ENCODE measurements around the gene RNF180. TPM values are rescaled to one million over a fixed set of nuclear protein-coding genes. Genes with fewer than 3 reads are reported as not detected.

RNF180 gene
- total and polyA plus RNA-seq, 7 experiments from 2014 or later, result not detected

DNA sequence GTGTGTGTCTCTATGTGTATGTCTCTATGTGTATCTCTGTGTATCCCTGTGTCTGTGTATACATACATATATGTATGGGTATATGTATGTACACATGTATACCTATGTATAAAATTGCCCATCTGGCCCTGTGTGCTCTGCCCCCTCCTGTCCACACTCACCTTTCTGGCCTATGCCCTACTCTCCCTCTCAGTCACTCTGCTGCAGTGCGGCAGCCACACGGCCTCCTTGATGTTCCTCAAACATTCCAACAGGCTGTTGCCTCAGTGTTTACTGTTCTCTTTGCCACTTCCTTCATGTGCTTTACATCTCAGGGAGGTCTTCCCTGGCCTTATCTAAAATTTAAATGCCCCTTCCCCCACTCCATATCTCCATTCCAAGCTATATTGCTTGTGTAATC lies 18.3 kb upstream of the RNF180 start:
- peaks cover 0 to 3% (median under 1%) of the 10 kb centered on the region in 11 donors for H3K9me3 Mint-ChIP-seq
- CTCF ChIA-PET, result no interaction called here
- DNase-seq (no peak), ATAC-seq (peak; percentile 12)
- H3K36me3 ChIP-seq (ENCODE audit: control insufficient read depth in 2 of 3, insufficient read depth in 3 of 3, low read length in 3 of 3), result no peaks in the 10 kb centered on the region
- no peaks in the 10 kb centered on the region for H3K4me1 ChIP-seq (ENCODE audit: control insufficient read depth in 2 of 2, insufficient read depth in 2 of 2, low read length in 2 of 2)
- H3K36me3 Mint-ChIP-seq, result peaks cover 0 to 1% (median 0%) of the 10 kb centered on the region in 5 donors
- no peak overlapping the region for H3K4me3 ChIP-seq (ENCODE audit: low read length)
- H3K4me1 Mint-ChIP-seq, result no peaks in the 10 kb centered on the region
- POLR2A ChIA-PET, result no interaction called here
- H3K27me3 Mint-ChIP-seq, result no peaks in the 10 kb centered on the region
- H3K27ac Mint-ChIP-seq, result no peak overlapping the region
- no peaks in the 10 kb centered on the region for H3K27me3 ChIP-seq (ENCODE audit: control insufficient read depth in 2 of 2, insufficient read depth in 2 of 2, low read length in 2 of 2)
- no peaks in the 10 kb centered on the region for H3K9me3 ChIP-seq (ENCODE audit: control insufficient read depth in 2 of 3, low read length in 3 of 3)
- H3K27ac ChIP-seq (ENCODE audit: low read depth, low read length), result no peak overlapping the region
- intact Hi-C loops (cut with micrococcal nuclease), result no loop called here
- H3K4me3 Mint-ChIP-seq, result no peak overlapping the region

GRCh38 chr5:64147849-64148441 lies 17.7 kb upstream of the RNF180 start:
- DNase-seq (no peak), ATAC-seq (no peak)
- H3K27ac Mint-ChIP-seq, result no peak overlapping the region
- H3K4me3 Mint-ChIP-seq, result no peak overlapping the region
- ChIA-PET CTCF (no interaction called here), POLR2A (no interaction called here)
- no peaks in the 10 kb centered on the region for H3K27me3 ChIP-seq (ENCODE audit: control insufficient read depth in 2 of 2, insufficient read depth in 2 of 2, low read length in 2 of 2)
- H3K4me1 ChIP-seq (ENCODE audit: control insufficient read depth in 2 of 2, insufficient read depth in 2 of 2, low read length in 2 of 2), result no peaks in the 10 kb centered on the region
- no peaks in the 10 kb centered on the region for H3K4me1 Mint-ChIP-seq
- intact Hi-C loops (cut with micrococcal nuclease), result no loop called here
- no peaks in the 10 kb centered on the region for H3K27me3 Mint-ChIP-seq
- no peaks in the 10 kb centered on the region for H3K36me3 ChIP-seq (ENCODE audit: control insufficient read depth in 2 of 3, insufficient read depth in 3 of 3, low read length in 3 of 3)
- H3K4me3 ChIP-seq (ENCODE audit: low read length), result no peak overlapping the region
- H3K27ac ChIP-seq (ENCODE audit: low read depth, low read length), result no peak overlapping the region
- peaks cover 0 to 3% (median 0%) of the 10 kb centered on the region in 5 donors for H3K36me3 Mint-ChIP-seq
- peaks cover 0 to 7% (median 2%) of the 10 kb centered on the region in 11 donors for H3K9me3 Mint-ChIP-seq
- no peaks in the 10 kb centered on the region for H3K9me3 ChIP-seq (ENCODE audit: control insufficient read depth in 2 of 3, low read length in 3 of 3)

DNA sequence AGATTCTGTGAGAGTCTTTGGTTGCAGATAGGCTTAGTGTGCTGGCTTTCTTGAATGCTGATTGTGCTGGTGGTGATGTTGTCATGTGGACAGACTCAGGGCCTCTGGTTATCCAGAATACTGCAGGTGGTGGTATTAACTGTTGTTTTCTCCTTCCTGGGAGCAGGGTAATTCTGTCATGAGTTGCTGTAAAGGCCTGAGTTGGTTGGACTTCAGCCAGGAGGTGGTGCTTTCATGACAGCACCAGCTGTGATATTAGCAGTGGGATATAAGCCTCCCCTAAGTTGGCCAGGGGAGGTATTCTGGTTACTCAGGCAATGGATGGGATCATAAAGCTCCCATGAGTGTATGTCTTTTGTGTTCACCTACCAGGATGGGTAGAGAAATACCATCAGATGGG lies 16.4 kb upstream of the RNF180 start:
- ChIA-PET CTCF (no interaction called here), POLR2A (no interaction called here)
- H3K27me3 ChIP-seq (ENCODE audit: control insufficient read depth in 2 of 2, insufficient read depth in 2 of 2, low read length in 2 of 2), result no peaks in the 10 kb centered on the region
- H3K36me3 ChIP-seq (ENCODE audit: control insufficient read depth in 2 of 3, insufficient read depth in 3 of 3, low read length in 3 of 3), result no peaks in the 10 kb centered on the region
- no peak for DNase-seq
- ATAC-seq, result no peak
- Mint-ChIP-seq H3K4me3 (no peak overlapping the region), H3K27ac (no peak overlapping the region), H3K27me3 (peaks cover 0 to 4% (median 0%) of the 10 kb centered on the region in 5 donors), H3K36me3 (peaks cover 0 to 3% (median 0%) of the 10 kb centered on the region in 5 donors), H3K4me1 (no peaks in the 10 kb centered on the region), H3K9me3 (peaks cover 0 to 13% (median 6%) of the 10 kb centered on the region in 11 donors)
- no peak overlapping the region for H3K27ac ChIP-seq (ENCODE audit: low read depth, low read length)
- no peaks in the 10 kb centered on the region for H3K4me1 ChIP-seq (ENCODE audit: control insufficient read depth in 2 of 2, insufficient read depth in 2 of 2, low read length in 2 of 2)
- no peaks in the 10 kb centered on the region for H3K9me3 ChIP-seq (ENCODE audit: control insufficient read depth in 2 of 3, low read length in 3 of 3)
- no peak overlapping the region for H3K4me3 ChIP-seq (ENCODE audit: low read length)
- intact Hi-C loops (cut with micrococcal nuclease), result no loop called here

DNA sequence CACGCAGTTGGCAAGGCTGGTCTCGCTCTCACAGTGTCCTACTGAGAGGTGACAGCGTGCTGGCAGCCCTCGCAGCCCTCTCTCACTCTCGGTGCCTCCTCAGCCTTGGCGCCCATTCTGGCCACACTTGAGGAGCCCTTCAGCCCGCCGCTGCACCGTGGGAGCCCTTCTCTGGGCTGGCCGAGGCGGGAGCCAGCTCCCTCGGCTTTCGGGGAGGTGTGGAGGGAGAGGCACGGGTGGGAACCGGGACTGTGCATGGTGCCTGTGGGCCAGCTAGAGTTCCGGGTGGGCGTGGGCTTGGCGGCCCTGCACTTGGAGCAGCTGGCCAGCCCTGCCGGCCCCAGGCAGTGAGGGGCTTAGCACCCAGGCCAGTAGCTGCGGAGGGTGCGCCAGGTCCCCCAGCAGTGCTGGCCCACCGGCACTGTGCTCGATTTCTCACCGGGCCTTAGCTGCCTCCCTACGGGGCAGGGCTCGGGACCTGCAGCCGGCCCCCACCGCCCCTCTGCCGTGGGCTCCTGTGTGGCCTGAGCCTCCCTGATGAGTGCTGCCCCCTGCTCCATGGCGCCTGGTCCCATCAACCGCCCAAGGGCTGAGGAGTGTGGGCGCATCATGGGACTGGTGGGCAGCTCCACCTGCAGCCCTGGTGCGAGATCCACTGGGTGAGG lies 15.7 kb upstream of the RNF180 start:
- ChIA-PET CTCF (no interaction called here), POLR2A (no interaction called here)
- no peaks in the 10 kb centered on the region for H3K27me3 ChIP-seq (ENCODE audit: control insufficient read depth in 2 of 2, insufficient read depth in 2 of 2, low read length in 2 of 2)
- no peak overlapping the region for H3K4me3 ChIP-seq (ENCODE audit: low read length)
- H3K9me3 ChIP-seq (ENCODE audit: control insufficient read depth in 2 of 3, low read length in 3 of 3), result no peaks in the 10 kb centered on the region
- intact Hi-C loops (cut with micrococcal nuclease), result no loop called here
- H3K4me3 Mint-ChIP-seq, result no peak overlapping the region
- ATAC-seq (no peak), DNase-seq (no peak)
- peaks cover 0 to 3% (median 0%) of the 10 kb centered on the region in 5 donors for H3K36me3 Mint-ChIP-seq
- H3K36me3 ChIP-seq (ENCODE audit: control insufficient read depth in 2 of 3, insufficient read depth in 3 of 3, low read length in 3 of 3), result no peaks in the 10 kb centered on the region
- no peak overlapping the region for H3K27ac ChIP-seq (ENCODE audit: low read depth, low read length)
- no peak overlapping the region for H3K27ac Mint-ChIP-seq
- peaks cover 0 to 9% (median 0%) of the 10 kb centered on the region in 5 donors for H3K27me3 Mint-ChIP-seq
- peaks cover 0 to 13% (median 7%) of the 10 kb centered on the region in 11 donors for H3K9me3 Mint-ChIP-seq
- no peaks in the 10 kb centered on the region for H3K4me1 Mint-ChIP-seq
- no peaks in the 10 kb centered on the region for H3K4me1 ChIP-seq (ENCODE audit: control insufficient read depth in 2 of 2, insufficient read depth in 2 of 2, low read length in 2 of 2)

GRCh38 chr5:64156261-64156660 lies 9.4 kb upstream of the RNF180 start:
- H3K27ac ChIP-seq (ENCODE audit: low read depth, low read length), result no peak overlapping the region
- Mint-ChIP-seq H3K27me3 (peaks cover 0 to 9% (median under 1%) of the 10 kb centered on the region in 5 donors), H3K27ac (no peak overlapping the region)

GRCh38 chr5:64158827-64159226 lies 6.8 kb upstream of the RNF180 start:
- peaks cover 0 to 5% (median 3%) of the 10 kb centered on the region in 11 donors for H3K9me3 Mint-ChIP-seq
- no peaks in the 10 kb centered on the region for H3K36me3 ChIP-seq (ENCODE audit: control insufficient read depth in 2 of 3, insufficient read depth in 3 of 3, low read length in 3 of 3)
- H3K27me3 ChIP-seq (ENCODE audit: control insufficient read depth in 2 of 2, insufficient read depth in 2 of 2, low read length in 2 of 2), result no peaks in the 10 kb centered on the region
- no peaks in the 10 kb centered on the region for H3K4me1 ChIP-seq (ENCODE audit: control insufficient read depth in 2 of 2, insufficient read depth in 2 of 2, low read length in 2 of 2)
- no peak overlapping the region for H3K27ac ChIP-seq (ENCODE audit: low read depth, low read length)
- CTCF ChIA-PET, result no interaction called here
- H3K4me3 ChIP-seq (ENCODE audit: low read length), result no peak overlapping the region
- no peaks in the 10 kb centered on the region for H3K36me3 Mint-ChIP-seq
- H3K4me3 Mint-ChIP-seq, result no peak overlapping the region
- DNase-seq, result no peak
- H3K27me3 Mint-ChIP-seq, result peaks cover 6 to 13% (median 10%) of the 10 kb centered on the region in 5 donors
- H3K9me3 ChIP-seq (ENCODE audit: control insufficient read depth in 2 of 3, low read length in 3 of 3), result no peaks in the 10 kb centered on the region
- POLR2A ChIA-PET, result no interaction called here
- ATAC-seq, result no peak
- intact Hi-C loops (cut with micrococcal nuclease), result no loop called here
- no peaks in the 10 kb centered on the region for H3K4me1 Mint-ChIP-seq
- H3K27ac Mint-ChIP-seq, result no peak overlapping the region

More at GRCh38 chr5:64156261-64156660, 9.4 kb upstream of the RNF180 start:
- Histone ChIP-seq H3K9me3 (ENCODE audit: control insufficient read depth in 2 of 3, low read length in 3 of 3) (no peaks in the 10 kb centered on the region), H3K4me1 (ENCODE audit: control insufficient read depth in 2 of 2, insufficient read depth in 2 of 2, low read length in 2 of 2) (no peaks in the 10 kb centered on the region), H3K4me3 (ENCODE audit: low read length) (no peak overlapping the region), H3K36me3 (ENCODE audit: control insufficient read depth in 2 of 3, insufficient read depth in 3 of 3, low read length in 3 of 3) (no peaks in the 10 kb centered on the region), H3K27me3 (ENCODE audit: control insufficient read depth in 2 of 2, insufficient read depth in 2 of 2, low read length in 2 of 2) (no peaks in the 10 kb centered on the region)
- ChIA-PET CTCF (no interaction called here), POLR2A (no interaction called here)
- no peak for ATAC-seq
- no peak for DNase-seq
- intact Hi-C loops (cut with micrococcal nuclease), result no loop called here
- H3K9me3 Mint-ChIP-seq, result peaks cover 0 to 13% (median 8%) of the 10 kb centered on the region in 11 donors
- H3K4me1 Mint-ChIP-seq, result no peaks in the 10 kb centered on the region
- peaks cover 0 to 3% (median 0%) of the 10 kb centered on the region in 5 donors for H3K36me3 Mint-ChIP-seq
- H3K4me3 Mint-ChIP-seq, result no peak overlapping the region

DNA sequence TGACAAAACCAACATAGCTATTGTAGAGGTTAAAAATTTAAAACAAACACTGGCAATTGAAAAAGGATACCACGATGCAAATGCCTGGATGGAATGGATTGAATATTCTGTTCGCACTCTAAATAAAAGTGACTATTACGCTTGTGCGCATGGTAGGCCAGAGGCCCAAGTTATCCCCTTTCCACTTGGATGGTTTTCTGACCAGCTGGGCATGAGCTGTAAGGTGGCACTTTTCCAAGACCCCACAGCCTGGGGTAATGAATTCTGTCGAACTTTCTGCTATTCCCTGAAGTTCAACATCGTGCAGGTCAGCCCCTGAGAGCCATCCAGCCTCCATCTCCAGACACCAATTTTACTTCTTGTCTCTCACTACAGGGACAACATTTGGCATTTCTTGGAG lies 5.4 kb upstream of the RNF180 start:
- H3K36me3 Mint-ChIP-seq, result peaks cover 0 to 3% (median 0%) of the 10 kb centered on the region in 5 donors
- Histone ChIP-seq H3K4me1 (ENCODE audit: control insufficient read depth in 2 of 2, insufficient read depth in 2 of 2, low read length in 2 of 2) (no peaks in the 10 kb centered on the region), H3K36me3 (ENCODE audit: control insufficient read depth in 2 of 3, insufficient read depth in 3 of 3, low read length in 3 of 3) (no peaks in the 10 kb centered on the region), H3K4me3 (ENCODE audit: low read length) (no peak overlapping the region), H3K27ac (ENCODE audit: low read depth, low read length) (no peak overlapping the region), H3K27me3 (ENCODE audit: control insufficient read depth in 2 of 2, insufficient read depth in 2 of 2, low read length in 2 of 2) (peaks cover 0 to 2% of the 10 kb centered on the region in 2 donors), H3K9me3 (ENCODE audit: control insufficient read depth in 2 of 3, low read length in 3 of 3) (no peaks in the 10 kb centered on the region)
- H3K4me3 Mint-ChIP-seq, result no peak overlapping the region
- intact Hi-C loops (cut with micrococcal nuclease), result no loop called here
- CTCF ChIA-PET, result no interaction called here
- no peak for ATAC-seq
- POLR2A ChIA-PET, result no interaction called here
- peaks cover 0 to 7% (median 0%) of the 10 kb centered on the region in 11 donors for H3K9me3 Mint-ChIP-seq
- H3K27ac Mint-ChIP-seq, result no peak overlapping the region
- DNase-seq, result no peak
- H3K4me1 Mint-ChIP-seq, result peaks cover 0 to 3% (median 2%) of the 10 kb centered on the region in 7 donors
- H3K27me3 Mint-ChIP-seq, result peaks cover 18 to 24% (median 20%) of the 10 kb centered on the region in 5 donors
